GM21825 (cell line): ENCODE results near the gene SLC38A6.

Experiments used
- ATAC-seq: cut with Tn5 transposase; IDR thresholded peaks from one replicate; pipeline ENCODE4 v1.9.1; 2021; ENCODE audit warnings: mild to moderate bottlenecking, moderate library complexity; ENCODE audit not compliant: unreplicated experiment

Gene SLC38A6

DNA sequence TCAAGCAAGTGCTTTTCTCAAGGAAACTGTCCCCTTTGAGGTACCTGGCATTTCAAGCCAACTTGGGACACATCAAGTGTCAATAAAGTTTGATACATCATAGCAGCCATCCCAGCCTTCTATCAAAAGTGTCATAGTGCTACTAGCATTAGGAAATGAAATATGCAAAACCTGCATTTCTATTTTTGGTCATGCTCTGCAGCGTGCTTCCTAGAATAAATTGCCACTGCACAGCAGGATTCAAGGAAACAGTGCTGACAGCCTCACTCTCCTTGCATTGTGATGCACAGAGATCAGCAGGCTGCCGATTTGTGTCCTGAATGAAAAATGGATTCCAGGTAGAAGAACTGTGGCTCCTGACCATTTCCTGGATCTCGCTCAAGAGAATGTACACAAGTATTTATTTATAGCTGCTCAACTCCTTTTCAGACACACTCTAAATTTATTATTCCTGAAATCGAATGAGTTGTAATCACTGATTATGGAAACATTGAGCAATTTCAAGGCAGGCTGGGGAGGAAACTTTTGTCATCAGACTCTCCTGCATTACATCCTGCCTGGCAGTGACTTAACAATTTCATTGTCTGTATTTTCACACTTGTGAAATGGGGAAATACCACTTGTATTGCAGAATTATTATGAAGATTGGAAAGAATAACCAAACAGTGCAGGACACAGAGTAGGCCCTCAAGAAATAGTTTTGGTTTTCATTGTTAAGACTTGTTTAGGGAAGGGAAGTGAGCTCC, 120.9 kb downstream of the SLC38A6 start:
- ATAC-seq: no peak
